Measurements from ENCODE around the gene ST8SIA2.
"Not testable (repeated sequence)": the region's sequence is repeated elsewhere in the genome, so short reads cannot be mapped to it uniquely, and the experiment has no call there.

Gene ST8SIA2

GRCh38 chr15:92443381-92443780, 49.7 kb downstream of the ST8SIA2 start:
- DNase-seq (ENCODE audit: low spot score) = no peak

DNA sequence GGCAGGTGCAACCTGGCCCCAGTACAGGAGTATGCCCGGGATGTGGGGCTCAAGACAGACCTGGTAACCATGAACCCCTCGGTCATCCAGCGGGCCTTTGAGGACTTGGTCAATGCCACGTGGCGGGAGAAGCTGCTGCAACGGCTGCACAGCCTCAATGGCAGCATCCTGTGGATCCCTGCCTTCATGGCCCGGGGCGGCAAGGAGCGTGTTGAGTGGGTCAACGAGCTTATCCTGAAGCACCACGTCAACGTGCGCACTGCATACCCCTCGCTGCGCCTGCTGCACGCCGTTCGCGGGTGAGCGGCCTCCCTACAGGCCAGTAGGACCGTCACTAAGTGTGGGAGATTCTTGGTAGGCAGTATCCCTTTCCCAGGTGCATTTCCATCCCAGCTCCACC, 51.0 kb downstream of the ST8SIA2 start:
- no peak for DNase-seq (ENCODE audit: low spot score)

- no peak for DNase-seq (ENCODE audit: low spot score)
Observed at GRCh38 chr15:92448370-92448769, 54.7 kb downstream of the ST8SIA2 start.

GRCh38 chr15:92449476-92449875, 55.8 kb downstream of the ST8SIA2 start:
- DNase-seq (ENCODE audit: low spot score) = no peak

DNA sequence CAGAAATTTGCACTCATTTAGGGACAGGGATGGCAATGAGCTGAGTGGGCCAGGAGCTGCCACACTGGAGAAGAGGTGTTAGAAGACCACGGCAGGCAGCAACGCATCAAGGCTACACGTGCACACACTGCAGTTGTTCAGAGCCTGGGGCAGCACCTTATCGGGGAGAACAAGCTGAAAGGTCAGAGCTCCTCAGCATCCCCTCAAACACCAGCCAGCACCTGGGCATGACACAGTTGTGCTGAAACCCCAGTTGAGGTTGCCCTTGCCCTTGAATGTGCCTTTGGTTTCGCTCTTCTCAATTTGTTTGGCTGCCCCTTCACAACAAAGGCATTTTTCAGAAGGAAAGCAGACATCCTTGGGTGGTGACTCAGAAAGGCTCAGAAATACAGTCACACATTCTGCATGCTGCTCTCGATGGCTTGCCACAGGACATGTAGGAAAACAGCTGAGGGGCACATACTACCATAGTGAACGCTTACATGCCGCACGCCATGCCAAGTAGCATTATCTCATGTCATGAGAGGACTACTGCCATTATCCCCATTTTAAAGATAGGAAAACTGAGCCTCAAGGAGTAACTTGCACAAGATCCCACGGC, 57.6 kb downstream of the ST8SIA2 start:
- DNase-seq (ENCODE audit: low spot score) = no peak

DNA sequence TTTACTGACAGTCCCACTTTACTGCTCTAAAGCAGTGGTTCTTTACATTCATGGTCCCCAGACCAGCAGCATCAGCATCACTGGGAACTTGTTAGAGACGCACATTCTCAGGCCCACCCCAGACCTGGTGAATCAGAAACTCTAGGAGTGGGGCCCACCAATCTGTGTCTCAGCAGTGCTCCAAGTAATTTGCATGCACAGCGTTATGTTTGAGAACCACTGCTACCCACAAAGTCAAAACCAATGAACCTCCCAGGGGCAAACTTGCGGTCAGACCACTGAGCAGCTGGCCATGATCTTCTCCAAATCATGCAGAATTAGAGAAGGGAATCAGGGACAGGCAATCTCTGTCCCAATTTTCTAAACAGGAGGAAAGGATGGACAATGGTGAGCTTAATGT, 58.5 kb downstream of the ST8SIA2 start:
- no peak for DNase-seq (ENCODE audit: low spot score)

GRCh38 chr15:92453607-92454006, 59.9 kb downstream of the ST8SIA2 start:
- DNase-seq (ENCODE audit: low spot score) = no peak

- DNase-seq (ENCODE audit: low spot score) = no peak
Observed at GRCh38 chr15:92454555-92455105, 60.9 kb downstream of the ST8SIA2 start.

- DNase-seq (ENCODE audit: low spot score) = no peak
Observed at GRCh38 chr15:92455271-92455670, 61.6 kb downstream of the ST8SIA2 start.

DNA sequence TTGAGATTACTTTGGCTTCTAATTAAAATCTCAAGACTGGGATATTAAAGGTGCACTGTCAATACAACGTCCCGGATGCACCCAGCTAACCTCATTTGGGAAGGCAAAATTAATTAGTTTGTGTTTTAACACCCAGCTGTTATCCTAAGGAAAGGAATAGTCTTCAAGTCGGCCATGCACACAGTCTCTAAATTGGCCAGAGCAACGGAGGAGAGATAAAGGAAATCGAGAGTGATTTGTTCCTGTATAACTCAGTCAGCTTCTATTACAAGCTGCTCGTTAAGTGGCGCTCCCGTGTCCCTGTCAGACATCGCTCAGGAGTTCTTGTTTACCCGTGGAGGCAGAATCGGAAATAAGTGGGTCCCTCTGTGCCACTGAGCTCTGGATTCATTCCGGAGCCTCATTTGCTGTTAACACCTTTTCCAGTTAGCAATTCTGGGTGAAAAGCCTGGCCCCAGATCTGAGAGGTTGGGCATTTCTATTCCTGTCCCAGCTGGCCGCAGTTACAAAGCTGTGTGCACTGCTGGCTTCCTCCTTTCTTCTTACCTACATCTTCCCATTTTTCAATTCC, 63.9 kb downstream of the ST8SIA2 start:
- no peak for DNase-seq (ENCODE audit: low spot score)

GRCh38 chr15:92460023-92460422, 66.3 kb downstream of the ST8SIA2 start:
- DNase-seq (ENCODE audit: low spot score) = no peak

DNA sequence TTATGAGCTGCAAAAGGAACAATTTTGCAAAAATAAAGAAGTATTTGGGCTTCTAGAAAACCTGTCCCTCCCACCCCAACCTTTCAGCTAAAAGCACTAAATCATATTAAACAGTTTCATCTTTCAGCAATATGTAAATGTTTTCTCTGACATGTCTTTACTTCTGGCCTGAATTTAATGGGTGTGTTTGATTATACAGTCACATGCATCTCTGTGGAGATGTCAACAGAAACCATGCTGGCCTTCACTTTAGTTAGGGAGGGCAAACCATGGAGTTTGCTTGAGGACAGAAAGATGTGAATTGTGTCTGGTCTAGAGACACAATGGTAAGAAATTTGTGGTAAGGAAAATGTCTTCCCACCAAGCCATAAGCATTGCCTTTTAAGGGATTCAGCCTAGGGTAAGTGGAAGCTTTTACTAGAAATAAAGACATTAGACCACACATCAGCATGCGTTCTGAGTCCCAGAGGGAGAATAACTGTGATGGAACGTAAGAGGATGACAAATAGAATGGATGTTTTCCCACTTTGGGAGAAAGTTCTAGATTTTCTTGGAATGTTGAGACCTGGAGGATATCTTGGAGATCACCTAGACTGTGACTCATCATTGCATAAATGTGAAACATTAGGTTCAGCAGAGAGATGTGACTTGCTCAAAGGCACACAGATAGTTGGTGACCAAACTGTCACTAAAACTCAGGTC, 68.9 kb downstream of the ST8SIA2 start:
- DNase-seq (ENCODE audit: low spot score) = no peak

GRCh38 chr15:92463352-92463751, 69.7 kb downstream of the ST8SIA2 start:
- DNase-seq (ENCODE audit: low spot score) = no peak

GRCh38 chr15:92463826-92464225, 70.1 kb downstream of the ST8SIA2 start:
- DNase-seq (ENCODE audit: low spot score) = no peak

- no peak for DNase-seq (ENCODE audit: low spot score)
Observed at GRCh38 chr15:92466834-92467233, 73.2 kb downstream of the ST8SIA2 start.

GRCh38 chr15:92467245-92467644, 73.6 kb downstream of the ST8SIA2 start:
- DNase-seq (ENCODE audit: low spot score) = no peak

- no peak for DNase-seq (ENCODE audit: low spot score)
Observed at GRCh38 chr15:92468991-92469390, 75.3 kb downstream of the ST8SIA2 start.

- no peak for DNase-seq (ENCODE audit: low spot score)
Observed at GRCh38 chr15:92471288-92471687, 77.6 kb downstream of the ST8SIA2 start.

DNA sequence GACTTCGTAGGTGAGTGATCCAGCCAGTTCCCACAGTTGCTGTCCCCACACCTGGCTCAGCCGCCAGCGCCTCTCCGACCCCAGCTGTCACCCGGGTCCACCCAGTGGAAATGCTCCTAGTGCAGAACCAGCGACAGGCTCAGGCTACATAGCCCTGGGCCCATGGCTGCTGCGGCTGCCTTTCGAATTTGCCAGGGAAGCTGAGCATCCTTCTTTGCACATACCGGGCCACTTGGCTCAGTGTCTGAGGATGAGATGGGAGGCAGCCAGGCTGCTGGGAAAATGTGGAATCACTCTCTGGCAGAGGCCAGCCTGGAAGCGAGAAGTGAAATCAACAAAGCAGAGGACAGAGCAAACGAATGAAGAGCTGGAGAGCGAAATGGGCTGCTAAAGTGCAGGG, 80.1 kb downstream of the ST8SIA2 start:
- DNase-seq (ENCODE audit: low spot score) = no peak

GRCh38 chr15:92479730-92480129, 86.0 kb downstream of the ST8SIA2 start:
- not testable (repeated sequence) for DNase-seq (ENCODE audit: low spot score)

DNA sequence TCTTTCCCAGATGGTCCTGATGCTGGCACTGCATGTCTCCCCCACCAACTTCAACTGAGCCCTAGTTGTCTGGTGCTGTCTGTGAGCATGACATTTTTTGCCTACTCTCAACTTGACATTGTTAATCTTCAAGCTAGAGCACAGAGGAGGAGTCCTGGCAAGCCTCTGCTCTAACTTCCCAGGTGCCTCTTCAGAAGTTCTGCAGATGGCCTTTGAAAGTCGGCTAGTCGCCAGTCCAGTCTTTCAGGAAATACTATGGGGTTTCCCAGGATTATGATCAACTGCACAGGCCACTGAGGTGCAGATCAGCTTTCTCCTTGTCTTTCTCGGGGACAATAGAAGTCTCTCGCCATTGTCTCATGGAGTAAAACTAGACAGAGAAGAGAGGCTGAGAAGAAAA, 86.7 kb downstream of the ST8SIA2 start:
- no peak for DNase-seq (ENCODE audit: low spot score)

GRCh38 chr15:92485441-92485840, 91.8 kb downstream of the ST8SIA2 start:
- no peak for DNase-seq (ENCODE audit: low spot score)

GRCh38 chr15:92492551-92493115, 99.0 kb downstream of the ST8SIA2 start:
- DNase-seq (ENCODE audit: low spot score) = no peak

Data from CD4-positive, alpha-beta T cell treated with Interleukin-6 at 100 ng/mL for 8 hours (primary cell).